ENCODE measurements around the gene HM13.

DNA sequence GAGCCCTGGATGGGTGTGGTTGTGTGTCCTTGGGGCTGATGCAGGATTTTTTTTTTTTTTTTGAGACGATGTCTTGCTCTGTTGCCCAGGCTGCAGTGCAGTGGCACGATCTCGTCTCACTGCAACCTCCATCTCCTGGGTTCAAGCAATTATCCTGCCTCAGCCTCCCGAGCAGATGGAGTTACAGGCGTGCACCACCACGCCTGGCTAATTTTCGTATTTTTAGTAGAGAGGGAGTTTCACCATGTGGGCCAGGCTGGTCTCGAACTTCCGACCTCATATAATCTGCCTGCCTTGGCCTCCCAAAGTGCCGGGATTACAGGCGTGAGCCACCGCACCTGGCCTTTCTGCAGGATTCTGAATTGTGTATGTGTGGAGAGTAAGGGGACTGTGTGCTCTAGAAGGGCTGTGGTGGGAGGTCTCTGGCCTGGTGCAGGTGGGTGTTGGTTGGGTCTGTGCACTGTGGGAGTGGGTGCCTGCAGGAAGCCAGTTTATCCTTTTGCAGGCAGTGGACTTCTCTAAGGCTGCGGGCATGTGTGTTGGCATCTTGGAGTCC lies 79.8 kb downstream of the HM13 start:
- TF ChIP-seq, protein P1, sequence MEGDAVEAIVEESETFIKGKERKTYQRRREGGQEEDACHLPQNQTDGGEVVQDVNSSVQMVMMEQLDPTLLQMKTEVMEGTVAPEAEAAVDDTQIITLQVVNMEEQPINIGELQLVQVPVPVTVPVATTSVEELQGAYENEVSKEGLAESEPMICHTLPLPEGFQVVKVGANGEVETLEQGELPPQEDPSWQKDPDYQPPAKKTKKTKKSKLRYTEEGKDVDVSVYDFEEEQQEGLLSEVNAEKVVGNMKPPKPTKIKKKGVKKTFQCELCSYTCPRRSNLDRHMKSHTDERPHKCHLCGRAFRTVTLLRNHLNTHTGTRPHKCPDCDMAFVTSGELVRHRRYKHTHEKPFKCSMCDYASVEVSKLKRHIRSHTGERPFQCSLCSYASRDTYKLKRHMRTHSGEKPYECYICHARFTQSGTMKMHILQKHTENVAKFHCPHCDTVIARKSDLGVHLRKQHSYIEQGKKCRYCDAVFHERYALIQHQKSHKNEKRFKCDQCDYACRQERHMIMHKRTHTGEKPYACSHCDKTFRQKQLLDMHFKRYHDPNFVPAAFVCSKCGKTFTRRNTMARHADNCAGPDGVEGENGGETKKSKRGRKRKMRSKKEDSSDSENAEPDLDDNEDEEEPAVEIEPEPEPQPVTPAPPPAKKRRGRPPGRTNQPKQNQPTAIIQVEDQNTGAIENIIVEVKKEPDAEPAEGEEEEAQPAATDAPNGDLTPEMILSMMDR (IDR thresholded peaks at IDR 0.05 in 8 of 11, conservative IDR thresholded peaks at IDR 0.05 in 3 of 11), result no peak
- no peak for TF ChIP-seq POLR2AphosphoS5 (IDR thresholded peaks at IDR 0.05)
